Tibial nerve (tissue), 4 donors: ENCODE measurements around the gene INPP5A. TPM values are rescaled to one million over a fixed set of nuclear protein-coding genes. Genes with fewer than 3 reads are reported as not detected.
"Not testable (repeated sequence)": the region's sequence is repeated elsewhere in the genome, so short reads cannot be mapped to it uniquely, and the experiment has no call there.

Source experiments
- DNase-seq, 2 donors: peaks; one replicate each; pipeline ENCODE4 v3.0.0-alpha.2; 2019; ENCODE audit warnings: low spot score in 2 of 2
- H3K27ac ChIP-seq, 4 donors: fragments of 200-600 bp; sonication (generic) in 3 of 4; one replicate each; pipeline ENCODE4 v1.5.1; 2017 to 2019; ENCODE audit warnings: mild to moderate bottlenecking in 1 of 4
- H3K27me3 ChIP-seq, 2 donors: fragments of 200-600 bp; sonication (generic) in 1 of 2; one replicate each; pipeline versions ENCODE4 v1.5.1 to v1.6.0; 2017 to 2019
- H3K36me3 ChIP-seq, 3 donors: fragments of 200-600 bp; sonication (generic); one replicate each; pipeline ENCODE4 v1.5.1; 2018 to 2019
- H3K4me1 ChIP-seq, 4 donors: fragments of 200-600 bp; sonication (generic) in 3 of 4; one replicate each; pipeline ENCODE4 v1.5.1; 2017 to 2019
- H3K4me3 ChIP-seq, 4 donors: fragments of 200-600 bp; sonication (generic) in 3 of 4; one replicate each; pipeline ENCODE4 v1.5.1; 2017 to 2019; ENCODE audit warnings: mild to moderate bottlenecking in 1 of 4, moderate library complexity in 1 of 4
- H3K9me3 ChIP-seq, 4 donors: fragments of 200-600 bp; sonication (generic) in 3 of 4; one replicate each; pipeline ENCODE4 v1.5.1; 2017 to 2019
- CTCF ChIP-seq, 5 experiments: fragments of 200-600 bp in 3 of 5; fragments of 450-650 bp in 2 of 5; sonication (generic) in 3 of 5; IDR thresholded peaks; one replicate each; pipeline ENCODE4 v1.5.1; 2016 to 2019; ENCODE audit warnings: antibody characterized with exemption in 5 of 5, mild to moderate bottlenecking in 3 of 5, moderate library complexity in 2 of 5
- EP300 ChIP-seq, 2 donors: sonication (generic); formaldehyde crosslinking; IDR thresholded peaks; one replicate each; pipeline ENCODE4 v1.6.1; 2017; ENCODE audit warnings: antibody characterized with exemption in 2 of 2, mild to moderate bottlenecking in 1 of 2
- POLR2A ChIP-seq, 2 donors: fragments of 450-650 bp; IDR thresholded peaks; one replicate each; pipeline ENCODE4 v1.6.1; 2017; ENCODE audit warnings: antibody characterized with exemption in 2 of 2, mild to moderate bottlenecking in 2 of 2, moderate library complexity in 2 of 2
- WGBS, 2 donors: methylation state at CpG; one replicate each; pipeline ENCODE4 v1.1.5; 2018; 5-methylcytosine and 5-hydroxymethylcytosine counted together
- total RNA-seq, 4 donors: library from RNA; depleted of rRNA; stranded (reverse); fragments of >200 nt; gene quantifications; one replicate each; pipeline ENCODE4 v1.1.0, GENCODE V29; 2016

Gene INPP5A
- 100 to 1,000 TPM in 1 of 4 donors, 10 to 100 TPM in 3; 73.8 to 101 (median 86.2) TPM for total RNA-seq

- Histone ChIP-seq H3K27me3 (no peaks in the 10 kb centered on the region), H3K4me3 (peak within 1 kb of the TSS; percentile 78 to 95 (median 82)), H3K36me3 (peaks cover 0 to 3% (median 0%) of the 10 kb centered on the region in 3 donors), H3K27ac (peak within 1 kb of the TSS; percentile 90 to 95 (median 92)), H3K9me3 (no peaks in the 10 kb centered on the region), H3K4me1 (peaks cover 0 to 71% (median 41%) of the 10 kb centered on the region in 4 donors)
- no CpG with 5 or more reads among the region's 50 CpGs for WGBS, 2 donors
- DNase-seq = no peak
- TF ChIP-seq POLR2A (IDR thresholded peaks at IDR 0.05) (peak; percentile 73 to 80), CTCF (IDR thresholded peaks at IDR 0.05) (no peak)
These were observed at the start of gene INPP5A for GRCh38 chr10:132537684-132538001. INPP5A (plus strand) TSS chr10:132537787; CDS start chr10:132538097, 310 bp downstream.

GRCh38 chr10:132488231-132488821 lies 49.3 kb upstream of the INPP5A start:
- Histone ChIP-seq H3K36me3 (no peaks in the 10 kb centered on the region), H3K27me3 (no peaks in the 10 kb centered on the region), H3K4me3 (no peak overlapping the region), H3K4me1 (peaks cover 0 to 20% (median 14%) of the 10 kb centered on the region in 4 donors), H3K9me3 (no peaks in the 10 kb centered on the region), H3K27ac (no peak overlapping the region)
- 87 to 91% methylated on average over 12 to 15 of the region's 16 CpGs for WGBS, 2 donors
- no peak for TF ChIP-seq EP300 (IDR thresholded peaks at IDR 0.05)
- TF ChIP-seq CTCF (IDR thresholded peaks at IDR 0.05) = no peak
- no peak for TF ChIP-seq POLR2A (IDR thresholded peaks at IDR 0.05)
- no peak for DNase-seq

- no peak overlapping the region for H3K27ac ChIP-seq
- H3K4me3 ChIP-seq = no peak overlapping the region
- TF ChIP-seq POLR2A (IDR thresholded peaks at IDR 0.05) = no peak
- no peak for TF ChIP-seq CTCF (IDR thresholded peaks at IDR 0.05)
- TF ChIP-seq EP300 (IDR thresholded peaks at IDR 0.05) = no peak
- 88 to 95% methylated on average over 15 to 19 of the region's 21 CpGs for WGBS, 2 donors
- no peaks in the 10 kb centered on the region for H3K9me3 ChIP-seq
- peaks cover 0 to 25% (median 15%) of the 10 kb centered on the region in 4 donors for H3K4me1 ChIP-seq
- H3K27me3 ChIP-seq = no peaks in the 10 kb centered on the region
- DNase-seq = no peak
- no peaks in the 10 kb centered on the region for H3K36me3 ChIP-seq
These were observed 48.4 kb upstream of the INPP5A start for GRCh38 chr10:132489053-132489703.

- 71 to 74% methylated on average over 24 to 31 of the region's 31 CpGs for WGBS, 2 donors
These were observed 47.7 kb upstream of the INPP5A start for GRCh38 chr10:132489704-132490534.

GRCh38 chr10:132491534-132491933 lies 46.1 kb upstream of the INPP5A start:
- not testable (repeated sequence) for DNase-seq, H3K36me3 ChIP-seq, H3K9me3 ChIP-seq, H3K27me3 ChIP-seq, H3K4me3 ChIP-seq
- 98% methylated on average over 8 of the region's 8 CpGs for WGBS, 2 donors
- Histone ChIP-seq H3K27ac (peak overlapping the region in 2 of 4 donors; percentile 81), H3K4me1 (peaks cover 0 to 47% (median 18%) of the 10 kb centered on the region in 4 donors)

More at GRCh38 chr10:132489704-132490534, 47.7 kb upstream of the INPP5A start:
- Histone ChIP-seq H3K36me3 (no peaks in the 10 kb centered on the region), H3K27me3 (no peaks in the 10 kb centered on the region), H3K4me3 (no peak overlapping the region), H3K9me3 (no peaks in the 10 kb centered on the region), H3K4me1 (peaks cover 0 to 32% (median 18%) of the 10 kb centered on the region in 4 donors), H3K27ac (peak overlapping the region in 2 of 4 donors; percentile 16 to 36)
- no peak for TF ChIP-seq CTCF (IDR thresholded peaks at IDR 0.05)
- TF ChIP-seq EP300 (IDR thresholded peaks at IDR 0.05) = no peak
- no peak for TF ChIP-seq POLR2A (IDR thresholded peaks at IDR 0.05)
- DNase-seq = no peak
